ENCODE measurements around the gene SDF2.
"Not testable (repeated sequence)": the region's sequence is repeated elsewhere in the genome, so short reads cannot be mapped to it uniquely, and the experiment has no call there.

Gene SDF2

GRCh38 chr17:28685366-28685765 is 23.7 kb upstream of the SDF2 start:
- FAIRE-seq: no peak
- DNase-seq (ENCODE audit: insufficient read length, low spot score): no peak

DNA sequence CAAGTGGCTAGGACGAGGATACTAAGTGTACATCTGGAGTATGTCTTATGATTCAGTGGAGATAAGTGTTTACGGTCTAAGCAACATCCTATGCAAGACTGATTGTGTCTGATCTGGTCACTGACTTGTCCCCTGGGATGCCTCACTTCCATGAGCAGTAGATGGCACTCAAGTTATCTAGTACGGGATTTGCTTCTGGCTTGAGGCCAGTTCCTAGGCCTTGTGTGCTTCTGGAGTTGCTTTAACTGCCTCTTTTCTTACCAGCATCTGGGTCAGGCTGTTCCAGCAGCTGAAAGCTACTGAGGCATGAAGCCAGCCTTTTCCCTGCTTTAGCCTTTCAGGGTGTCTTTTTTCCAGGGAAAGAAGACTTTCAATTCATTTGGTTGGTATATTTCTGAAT is 23.3 kb upstream of the SDF2 start:
- no peak for DNase-seq (ENCODE audit: insufficient read length, low spot score)
- FAIRE-seq: no peak

- no peak for DNase-seq (ENCODE audit: insufficient read length, low spot score)
- no peak for FAIRE-seq
These were observed 20.9 kb upstream of the SDF2 start for GRCh38 chr17:28682655-28683054.

DNA sequence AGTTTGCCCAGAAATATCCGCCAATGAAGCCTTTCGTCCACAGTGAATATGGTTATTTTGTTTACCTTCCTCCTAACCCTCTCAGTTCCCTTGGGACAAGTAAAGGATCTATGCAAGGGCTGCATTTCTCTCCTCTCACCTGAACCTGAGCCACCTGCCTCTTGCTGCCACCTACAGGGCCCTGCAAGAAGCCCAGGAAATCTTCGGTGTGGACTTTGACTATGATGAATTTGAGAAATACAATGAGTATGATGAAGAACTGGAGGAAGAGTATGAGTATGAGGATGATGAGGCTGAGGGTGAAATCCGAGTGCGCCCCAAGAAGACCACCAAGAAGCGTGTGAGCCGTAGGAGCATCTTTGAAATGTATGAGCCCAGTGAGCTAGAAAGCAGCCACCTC is 14.3 kb upstream of the SDF2 start:
- FAIRE-seq (no peak), DNase-seq (ENCODE audit: insufficient read length, low spot score) (no peak)

DNA sequence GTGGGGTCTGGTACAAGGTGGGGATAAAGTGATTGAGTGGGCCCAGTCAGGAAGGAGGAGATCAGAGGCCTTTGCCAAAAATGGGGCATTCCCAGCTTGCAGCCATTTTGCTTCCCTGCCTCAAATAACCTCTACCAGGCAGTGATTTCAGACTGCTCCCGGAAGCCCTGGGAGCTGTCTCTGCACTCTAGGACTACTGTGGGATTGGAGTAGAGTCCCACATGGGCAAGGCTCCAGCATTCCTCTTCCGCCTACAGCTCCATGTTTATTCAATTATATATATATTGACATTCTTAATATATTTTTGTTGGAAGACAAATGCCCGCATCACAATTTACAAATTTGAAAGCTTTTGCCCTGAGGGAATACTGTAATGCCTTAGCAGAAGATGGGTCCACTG is 13.8 kb upstream of the SDF2 start:
- DNase-seq (ENCODE audit: insufficient read length, low spot score) (no peak), FAIRE-seq (no peak)

DNA sequence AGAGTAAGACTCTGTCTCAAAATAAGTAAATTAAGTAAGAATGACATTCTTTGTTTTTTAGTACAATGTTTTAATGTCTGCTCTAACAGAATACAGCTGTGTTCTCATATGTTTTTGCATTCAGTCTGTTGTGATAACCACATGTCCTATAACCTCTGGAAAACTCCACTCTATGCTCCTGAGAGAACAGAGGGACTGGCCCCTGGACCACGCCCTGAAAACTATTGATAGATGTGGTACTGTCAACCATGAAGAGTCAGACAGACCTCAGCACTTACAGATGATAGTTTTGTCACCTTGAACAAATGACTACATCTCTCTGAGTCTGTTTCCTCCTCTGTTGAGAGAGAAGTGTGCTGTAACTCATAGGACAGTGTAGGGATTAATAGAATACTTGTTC is 8.2 kb upstream of the SDF2 start:
- DNase-seq (ENCODE audit: insufficient read length, low spot score) (no peak), FAIRE-seq (no peak)

GRCh38 chr17:28667870-28668269 is 6.2 kb upstream of the SDF2 start:
- no peak for FAIRE-seq
- no peak for DNase-seq (ENCODE audit: insufficient read length, low spot score)

- DNase-seq (ENCODE audit: insufficient read length, low spot score) (no peak), FAIRE-seq (no peak)
These were observed 4.3 kb upstream of the SDF2 start for GRCh38 chr17:28665994-28666393.

DNA sequence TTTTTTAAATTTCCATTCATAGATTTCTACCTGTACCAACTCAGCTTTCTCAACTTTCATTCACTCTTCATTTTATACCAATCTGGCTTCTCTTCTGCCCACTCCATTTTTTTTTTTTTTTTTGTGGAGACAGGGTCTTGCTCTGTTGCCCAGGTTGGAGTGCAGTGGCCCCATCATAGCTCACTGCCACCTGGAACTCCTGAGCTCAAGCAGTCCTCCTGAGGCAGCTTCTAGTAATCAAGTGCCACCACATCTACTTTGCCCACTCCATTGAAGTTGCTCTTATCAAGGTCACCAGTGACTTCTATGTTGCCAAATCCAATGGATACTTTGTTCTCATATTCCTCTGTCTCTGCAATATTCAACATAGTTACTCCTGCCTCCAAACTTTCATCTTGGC is 2.0 kb upstream of the SDF2 start:
- FAIRE-seq (no peak), DNase-seq (ENCODE audit: insufficient read length, low spot score) (no peak)

GRCh38 chr17:28662527-28662829 is 772 bp upstream of the SDF2 start:
- DNase-seq (ENCODE audit: insufficient read length, low spot score): no peak
- FAIRE-seq: no peak

DNA sequence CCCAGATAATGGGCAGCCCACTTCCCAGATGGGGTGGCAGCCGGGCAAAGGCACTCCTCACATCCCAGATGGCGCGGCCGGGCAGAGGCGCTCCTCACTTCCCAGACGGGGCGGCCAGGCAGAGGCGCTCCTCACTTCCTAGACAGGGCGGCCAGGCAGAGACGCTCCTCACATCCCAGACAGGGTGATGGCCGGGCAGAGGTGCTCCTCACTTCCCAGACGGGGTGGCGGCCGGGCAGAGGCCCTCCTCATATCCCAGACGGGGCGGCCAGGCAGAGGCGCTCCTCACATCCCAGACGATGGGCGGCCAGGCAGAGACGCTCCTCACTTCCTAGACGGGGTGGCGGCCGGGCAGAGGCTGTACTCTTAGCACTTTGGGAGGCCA is 2.2 kb downstream of the SDF2 start:
- FAIRE-seq; DNase-seq (ENCODE audit: insufficient read length, low spot score): not testable (repeated sequence)

GRCh38 chr17:28658766-28659496 is 2.8 kb downstream of the SDF2 start:
- not testable (repeated sequence) for DNase-seq (ENCODE audit: insufficient read length, low spot score); FAIRE-seq

DNA sequence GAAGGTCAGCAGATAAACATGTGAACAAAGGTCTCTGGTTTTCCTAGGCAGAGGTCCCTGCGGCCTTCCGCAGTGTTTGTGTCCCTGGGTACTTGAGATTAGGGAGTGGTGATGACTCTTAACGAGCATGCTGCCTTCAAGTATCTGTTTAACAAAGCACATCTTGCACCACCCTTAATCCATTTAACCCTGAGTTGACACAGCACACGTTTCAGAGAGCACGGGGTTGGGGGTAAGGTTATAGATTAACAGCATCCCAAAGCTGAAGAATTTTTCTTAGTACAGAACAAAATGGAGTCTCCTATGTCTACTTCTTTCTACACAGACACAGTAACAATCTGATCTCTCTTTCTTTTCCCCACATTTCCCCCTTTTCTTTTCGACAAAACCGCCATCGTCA is 3.4 kb downstream of the SDF2 start:
- not testable (repeated sequence) for DNase-seq (ENCODE audit: insufficient read length, low spot score); FAIRE-seq

DNA sequence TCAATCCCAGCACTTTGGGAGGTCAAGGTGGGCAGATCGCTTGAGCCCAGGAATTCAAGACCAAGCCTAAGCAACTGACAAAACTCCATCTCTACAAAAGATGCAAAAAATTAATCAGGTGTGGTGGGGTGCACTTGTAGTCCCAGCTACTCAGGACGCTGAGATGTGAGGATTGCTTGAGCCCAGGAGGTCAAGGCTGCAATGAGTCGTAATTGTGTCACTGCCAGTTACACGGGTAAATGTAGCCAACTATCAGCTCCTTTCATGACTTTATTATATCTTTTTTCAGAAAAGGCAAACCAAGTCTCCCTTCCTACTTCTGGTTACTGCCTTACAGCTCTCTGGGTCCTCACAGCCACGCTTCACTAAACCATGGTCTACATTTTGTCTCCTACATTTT is 4.0 kb downstream of the SDF2 start:
- no peak for DNase-seq (ENCODE audit: insufficient read length, low spot score)

DNA sequence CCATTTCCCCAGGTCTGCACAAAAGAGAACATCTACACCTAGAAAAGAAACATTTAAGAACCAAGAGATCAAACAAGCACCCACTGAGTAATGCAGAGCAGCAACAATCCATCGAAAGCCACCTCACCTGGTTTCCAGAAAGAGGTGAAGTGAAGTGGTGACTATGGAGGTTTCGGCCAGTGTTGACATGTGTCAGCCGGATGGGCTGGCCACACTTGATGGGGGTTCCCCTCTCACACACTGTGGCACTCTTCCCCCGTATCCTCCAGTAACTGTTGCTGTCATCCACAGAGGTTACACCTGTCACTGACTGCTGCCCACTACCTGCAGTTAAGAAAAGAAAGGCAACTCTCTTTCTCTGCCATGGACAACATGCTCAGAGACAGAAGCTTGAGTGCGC is 6.5 kb downstream of the SDF2 start:
- FAIRE-seq (no peak), DNase-seq (ENCODE audit: insufficient read length, low spot score) (no peak)

More for the DNA sequence above, 4.0 kb downstream of the SDF2 start:
- no peak for FAIRE-seq

- no peak for DNase-seq (ENCODE audit: insufficient read length, low spot score)
- FAIRE-seq: no peak
These were observed 13.0 kb downstream of the SDF2 start for GRCh38 chr17:28648698-28649097.

- FAIRE-seq (peak; percentile 33), DNase-seq (ENCODE audit: insufficient read length, low spot score) (no peak)
These were observed 15.5 kb downstream of the SDF2 start for GRCh38 chr17:28646039-28646754.

DNA sequence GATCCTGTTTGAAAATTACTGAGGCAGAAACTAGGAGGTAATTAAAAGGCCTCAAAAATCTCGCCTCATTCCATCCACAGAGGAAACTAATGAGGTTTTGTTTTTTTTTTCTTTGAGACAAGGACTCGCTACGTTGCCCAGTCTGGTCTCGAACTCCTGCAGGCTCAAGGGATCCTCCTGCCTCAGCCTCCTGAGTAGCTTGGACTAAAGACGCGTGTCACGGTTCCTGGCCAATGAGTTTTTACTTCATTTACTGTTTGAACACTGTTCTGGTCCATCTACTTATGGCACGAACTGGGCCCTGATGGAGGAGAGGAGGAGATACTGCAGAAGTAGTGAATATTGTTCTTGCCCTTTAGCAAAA is 16.1 kb downstream of the SDF2 start:
- FAIRE-seq: no peak
- no peak for DNase-seq (ENCODE audit: insufficient read length, low spot score)

GRCh38 chr17:28644787-28645575 is 16.7 kb downstream of the SDF2 start, which contains the start of gene BLTP2:
Gene BLTP2, minus strand, starts transcription at chr17:28645158. Its CDS starts 102 bp downstream, at chr17:28645056.
- DNase-seq (ENCODE audit: insufficient read length, low spot score): peak; percentile 91

DNA sequence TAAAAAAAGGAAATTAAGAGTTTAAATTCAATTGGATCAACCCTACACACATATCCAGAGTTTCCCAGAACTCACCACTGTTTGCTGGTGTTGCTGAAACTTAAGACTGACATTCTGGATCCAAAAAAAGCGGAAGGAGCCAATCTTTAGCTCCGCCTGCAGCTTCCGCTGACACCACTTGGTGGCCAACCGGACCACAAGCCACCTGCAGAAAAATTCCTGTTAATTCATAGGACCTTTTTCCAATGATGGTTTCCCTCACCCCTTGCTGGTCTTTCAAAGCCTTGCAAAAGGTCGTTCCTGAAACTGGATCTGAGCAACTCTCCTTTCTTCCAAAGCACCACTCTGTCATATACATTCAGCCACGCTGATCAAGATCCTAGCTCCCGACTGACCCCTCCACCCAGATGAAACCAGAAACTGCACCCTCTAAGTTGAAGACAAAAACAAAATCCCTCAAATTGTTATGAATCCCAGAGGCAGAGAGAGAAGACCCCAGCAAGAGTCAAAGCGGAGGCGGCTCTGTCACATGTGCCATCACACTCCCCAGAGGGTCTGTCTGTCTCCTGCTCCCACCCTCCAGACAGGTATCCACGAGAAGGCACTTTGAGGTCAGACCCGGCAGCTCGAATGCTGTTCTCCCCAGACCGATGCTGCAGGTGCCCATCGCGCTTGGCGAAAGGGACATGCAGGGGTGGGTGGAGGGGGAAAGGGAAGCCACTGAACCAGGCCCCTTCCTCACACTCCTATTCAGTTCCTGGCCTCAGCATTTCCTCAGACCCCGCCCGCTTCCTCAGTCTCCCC is 17.5 kb downstream of the SDF2 start:
- FAIRE-seq (peak; percentile 95), DNase-seq (ENCODE audit: insufficient read length, low spot score) (peak; percentile 54)

More at GRCh38 chr17:28644787-28645575, 16.7 kb downstream of the SDF2 start, which contains the start of gene BLTP2:
- peak; percentile 93 for FAIRE-seq

GRCh38 chr17:28641579-28641978 is 20.1 kb downstream of the SDF2 start:
- no peak for DNase-seq (ENCODE audit: insufficient read length, low spot score)
- no peak for FAIRE-seq

Measured in GM19239 (cell line).